K562 (cell line): Measurements from ENCODE around the gene EMD. TPM values are rescaled to one million over a fixed set of nuclear protein-coding genes. Genes with fewer than 3 reads are reported as not detected.
A peak's percentile ranks its signal among the peaks of the same experiment; 100 is the strongest.

ENCODE experiments used
- ATF7 ChIP-seq: fragments of 450-650 bp; IDR thresholded peaks from 2 replicates; pipeline ENCODE4 v1.7.1; 2014; ENCODE audit warnings: mild to moderate bottlenecking, moderate library complexity
- CREB1 ChIP-seq, 2 experiments: sonication (generic) in 1 of 2; formaldehyde crosslinking in 1 of 2; IDR thresholded peaks; 2 replicates each; pipeline versions ENCODE4 v1.6.1 to v1.8.0; 2012 to 2022; ENCODE audit warnings: inconsistent platforms in 1 of 2, mild to moderate bottlenecking in 1 of 2, missing genetic modification reagents in 1 of 2, moderate library complexity in 1 of 2
- FOXA1 ChIP-seq: fragments of 450-650 bp; IDR thresholded peaks from 2 replicates; pipeline ENCODE4 v1.6.1; 2016; ENCODE audit warnings: mild to moderate bottlenecking, borderline replicate concordance
- FOXP4 ChIP-seq: sonication (generic); formaldehyde crosslinking; IDR thresholded peaks from 2 replicates; pipeline ENCODE4 v1.8.0; 2022; ENCODE audit warnings: mild to moderate bottlenecking, missing genetic modification reagents, borderline replicate concordance
- MYNN ChIP-seq, 2 experiments: sonication (generic); formaldehyde crosslinking in 1 of 2; IDR thresholded peaks; 2 replicates each; pipeline versions ENCODE4 v1.5.0 to v1.6.1; 2016 to 2020; ENCODE audit warnings: antibody characterized with exemption in 1 of 2, missing genetic modification reagents in 1 of 2
- NFRKB ChIP-seq: fragments of 450-650 bp; IDR thresholded peaks from 2 replicates; pipeline ENCODE4 v1.6.1; 2016; ENCODE audit warnings: low read depth
- PHTF2 ChIP-seq: fragments of 250-450 bp; sonication (Bioruptor Pico); IDR thresholded peaks from 2 replicates; pipeline ENCODE4 v1.5.0; 2021; ENCODE audit warnings: mild to moderate bottlenecking
- POLR3A ChIP-seq: IDR thresholded peaks from 2 replicates; pipeline ENCODE4 v1.6.1; 2011; ENCODE audit warnings: borderline replicate concordance, mild to moderate bottlenecking, moderate library complexity; ENCODE audit not compliant: insufficient read length, insufficient read depth; ENCODE audit errors: extremely low read depth
- PRMT5 ChIP-seq: sonication (generic); formaldehyde crosslinking; IDR thresholded peaks from 2 replicates; pipeline ENCODE4 v1.5.0; 2020; ENCODE audit warnings: missing genetic modification reagents
- RFX7 ChIP-seq: fragments of 250-450 bp; sonication (Bioruptor Pico); IDR thresholded peaks from 2 replicates; pipeline ENCODE4 v1.5.1; 2021; ENCODE audit warnings: mild to moderate bottlenecking
- TCF3 ChIP-seq: sonication (generic); formaldehyde crosslinking; IDR thresholded peaks from 2 replicates; pipeline ENCODE4 v1.4.0; 2020; ENCODE audit warnings: mild to moderate bottlenecking, missing genetic modification reagents
- ZKSCAN3 ChIP-seq: fragments of 250-450 bp; sonication (Bioruptor Pico); IDR thresholded peaks from 2 replicates; pipeline ENCODE4 v1.4.0; 2020
- ZNF408 ChIP-seq: fragments of 250-450 bp; sonication (Bioruptor Pico); IDR thresholded peaks from 2 replicates; pipeline ENCODE4 v1.4.0; 2020; ENCODE audit warnings: low read depth, mild to moderate bottlenecking, moderate library complexity
- ZNF57 ChIP-seq: fragments of 450-650 bp; formaldehyde crosslinking; IDR thresholded peaks from 2 replicates; pipeline ENCODE4 v1.4.0; 2020; ENCODE audit warnings: mild to moderate bottlenecking, moderate library complexity
- ZNF79 ChIP-seq: fragments of 250-450 bp; sonication (Bioruptor Pico); IDR thresholded peaks from 2 replicates; pipeline ENCODE4 v1.4.0; 2020; ENCODE audit warnings: low read depth, mild to moderate bottlenecking, moderate library complexity
- polyA plus RNA-seq, 8 experiments: library from polyadenylated mRNA; depleted of rRNA in 4 of 8; stranded (reverse) in 5 of 8; unstranded in 3 of 8; fragments of >200 nt; fragmentation: Nextera tagmentation in 2 of 8; fragmentation: Illumina TruSeq in 1 of 8; extraction: Ambion mirVana in 2 of 8; extraction: Trizol in 1 of 8; gene quantifications; 2 replicates each; pipeline versions ENCODE4 v1.2.1 to v1.2.3, GENCODE V29; 2011 to 2014; ENCODE audit warnings: inconsistent platforms in 1 of 8, missing spikeins in 1 of 8
- total RNA-seq, 7 experiments: library from RNA; depleted of rRNA in 6 of 7; stranded (reverse); fragments of >200 nt in 6 of 7; fragmentation: Illumina TruSeq in 2 of 7; extraction: Trizol in 2 of 7; gene quantifications; 2 replicates each; pipeline versions ENCODE4 v1.2.1 to v1.2.3, GENCODE V29; 2011 to 2021; ENCODE audit warnings: low replicate concordance in 1 of 7
- TF ChIP-seq, protein P1 (sequence below), 2 experiments: fragments of 450-650 bp; IDR thresholded peaks; 2 replicates each; pipeline ENCODE4 v1.6.1; 2018; ENCODE audit warnings: mild to moderate bottlenecking in 2 of 2, low read depth in 1 of 2; ENCODE audit not compliant: partially characterized antibody in 2 of 2
- TF ChIP-seq, protein P2 (sequence below): sonication (generic); formaldehyde crosslinking; IDR thresholded peaks from 2 replicates; pipeline ENCODE4 v1.8.1; 2023; ENCODE audit warnings: mild to moderate bottlenecking, missing genetic modification reagents
- TF ChIP-seq, protein P3 (sequence below): fragments of 450-650 bp; IDR thresholded peaks from 2 replicates; pipeline ENCODE4 v1.6.1; 2016; ENCODE audit warnings: mild to moderate bottlenecking

Gene EMD
- total and polyA plus RNA-seq, 9 of the 15 experiments (the other 6 are each of a cell fraction or from before 2014, with no cell fraction given): 2.3 to 206 (median 61.9) TPM

DNA sequence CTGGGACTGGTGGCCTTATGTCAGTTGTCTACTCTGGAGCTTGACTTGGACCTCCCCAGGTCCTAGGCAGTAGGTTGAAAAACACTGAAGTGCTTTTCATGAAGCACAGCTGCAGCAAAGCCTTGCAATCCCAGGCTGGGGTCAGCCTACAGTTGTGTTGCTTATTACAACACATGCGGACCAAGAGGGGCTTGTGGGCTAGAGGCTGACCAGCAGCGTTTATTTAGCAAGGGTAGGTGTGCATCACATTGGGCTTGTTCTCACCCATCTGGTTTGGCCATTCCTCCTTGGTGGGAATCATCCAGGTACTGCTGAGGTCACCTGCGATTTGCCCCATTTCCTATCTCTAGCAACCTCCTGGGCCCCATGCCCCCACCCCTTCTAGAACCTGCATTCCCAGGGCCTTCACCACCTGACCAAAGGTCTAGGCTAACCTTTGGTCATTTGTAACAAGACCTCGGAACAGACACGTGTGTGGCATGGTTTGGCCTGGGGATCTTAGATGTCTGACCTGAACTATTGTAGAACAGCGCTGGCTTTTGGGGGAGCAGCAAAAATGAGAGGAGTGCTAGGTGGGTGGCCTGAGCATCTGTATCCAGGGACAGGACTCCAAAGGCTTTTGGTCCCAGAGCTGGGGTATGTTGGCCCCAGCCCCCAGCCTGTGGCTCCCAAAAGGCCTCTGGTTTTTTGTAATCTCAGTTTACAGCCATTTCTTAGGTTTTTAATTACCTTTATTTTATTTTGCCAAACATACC, 22.1 kb downstream of the EMD start (continued):
- TF ChIP-seq, protein P1, sequence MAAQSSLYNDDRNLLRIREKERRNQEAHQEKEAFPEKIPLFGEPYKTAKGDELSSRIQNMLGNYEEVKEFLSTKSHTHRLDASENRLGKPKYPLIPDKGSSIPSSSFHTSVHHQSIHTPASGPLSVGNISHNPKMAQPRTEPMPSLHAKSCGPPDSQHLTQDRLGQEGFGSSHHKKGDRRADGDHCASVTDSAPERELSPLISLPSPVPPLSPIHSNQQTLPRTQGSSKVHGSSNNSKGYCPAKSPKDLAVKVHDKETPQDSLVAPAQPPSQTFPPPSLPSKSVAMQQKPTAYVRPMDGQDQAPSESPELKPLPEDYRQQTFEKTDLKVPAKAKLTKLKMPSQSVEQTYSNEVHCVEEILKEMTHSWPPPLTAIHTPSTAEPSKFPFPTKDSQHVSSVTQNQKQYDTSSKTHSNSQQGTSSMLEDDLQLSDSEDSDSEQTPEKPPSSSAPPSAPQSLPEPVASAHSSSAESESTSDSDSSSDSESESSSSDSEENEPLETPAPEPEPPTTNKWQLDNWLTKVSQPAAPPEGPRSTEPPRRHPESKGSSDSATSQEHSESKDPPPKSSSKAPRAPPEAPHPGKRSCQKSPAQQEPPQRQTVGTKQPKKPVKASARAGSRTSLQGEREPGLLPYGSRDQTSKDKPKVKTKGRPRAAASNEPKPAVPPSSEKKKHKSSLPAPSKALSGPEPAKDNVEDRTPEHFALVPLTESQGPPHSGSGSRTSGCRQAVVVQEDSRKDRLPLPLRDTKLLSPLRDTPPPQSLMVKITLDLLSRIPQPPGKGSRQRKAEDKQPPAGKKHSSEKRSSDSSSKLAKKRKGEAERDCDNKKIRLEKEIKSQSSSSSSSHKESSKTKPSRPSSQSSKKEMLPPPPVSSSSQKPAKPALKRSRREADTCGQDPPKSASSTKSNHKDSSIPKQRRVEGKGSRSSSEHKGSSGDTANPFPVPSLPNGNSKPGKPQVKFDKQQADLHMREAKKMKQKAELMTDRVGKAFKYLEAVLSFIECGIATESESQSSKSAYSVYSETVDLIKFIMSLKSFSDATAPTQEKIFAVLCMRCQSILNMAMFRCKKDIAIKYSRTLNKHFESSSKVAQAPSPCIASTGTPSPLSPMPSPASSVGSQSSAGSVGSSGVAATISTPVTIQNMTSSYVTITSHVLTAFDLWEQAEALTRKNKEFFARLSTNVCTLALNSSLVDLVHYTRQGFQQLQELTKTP (IDR thresholded peaks at IDR 0.05; ENCODE audit: low read depth in 1 of 2, partially characterized antibody in 2 of 2): no peak
- peak; percentile 44; the same call in 1 of the 2 replicates for TF ChIP-seq RFX7 (CRISPR knock-in tag)
- no peak for TF ChIP-seq ZNF408
- TF ChIP-seq FOXP4 (CRISPR knock-in tag): no peak
- peak; percentile 44 for TF ChIP-seq CREB1 (IDR thresholded peaks at IDR 0.05)
- no peak for TF ChIP-seq CREB1 (CRISPR knock-in tag; IDR thresholded peaks at IDR 0.05)
- TF ChIP-seq, protein P2, sequence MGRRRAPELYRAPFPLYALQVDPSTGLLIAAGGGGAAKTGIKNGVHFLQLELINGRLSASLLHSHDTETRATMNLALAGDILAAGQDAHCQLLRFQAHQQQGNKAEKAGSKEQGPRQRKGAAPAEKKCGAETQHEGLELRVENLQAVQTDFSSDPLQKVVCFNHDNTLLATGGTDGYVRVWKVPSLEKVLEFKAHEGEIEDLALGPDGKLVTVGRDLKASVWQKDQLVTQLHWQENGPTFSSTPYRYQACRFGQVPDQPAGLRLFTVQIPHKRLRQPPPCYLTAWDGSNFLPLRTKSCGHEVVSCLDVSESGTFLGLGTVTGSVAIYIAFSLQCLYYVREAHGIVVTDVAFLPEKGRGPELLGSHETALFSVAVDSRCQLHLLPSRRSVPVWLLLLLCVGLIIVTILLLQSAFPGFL (CRISPR knock-in tag): no peak
- TF ChIP-seq, protein P3, sequence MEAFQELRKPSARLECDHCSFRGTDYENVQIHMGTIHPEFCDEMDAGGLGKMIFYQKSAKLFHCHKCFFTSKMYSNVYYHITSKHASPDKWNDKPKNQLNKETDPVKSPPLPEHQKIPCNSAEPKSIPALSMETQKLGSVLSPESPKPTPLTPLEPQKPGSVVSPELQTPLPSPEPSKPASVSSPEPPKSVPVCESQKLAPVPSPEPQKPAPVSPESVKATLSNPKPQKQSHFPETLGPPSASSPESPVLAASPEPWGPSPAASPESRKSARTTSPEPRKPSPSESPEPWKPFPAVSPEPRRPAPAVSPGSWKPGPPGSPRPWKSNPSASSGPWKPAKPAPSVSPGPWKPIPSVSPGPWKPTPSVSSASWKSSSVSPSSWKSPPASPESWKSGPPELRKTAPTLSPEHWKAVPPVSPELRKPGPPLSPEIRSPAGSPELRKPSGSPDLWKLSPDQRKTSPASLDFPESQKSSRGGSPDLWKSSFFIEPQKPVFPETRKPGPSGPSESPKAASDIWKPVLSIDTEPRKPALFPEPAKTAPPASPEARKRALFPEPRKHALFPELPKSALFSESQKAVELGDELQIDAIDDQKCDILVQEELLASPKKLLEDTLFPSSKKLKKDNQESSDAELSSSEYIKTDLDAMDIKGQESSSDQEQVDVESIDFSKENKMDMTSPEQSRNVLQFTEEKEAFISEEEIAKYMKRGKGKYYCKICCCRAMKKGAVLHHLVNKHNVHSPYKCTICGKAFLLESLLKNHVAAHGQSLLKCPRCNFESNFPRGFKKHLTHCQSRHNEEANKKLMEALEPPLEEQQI: no peak
- no peak for TF ChIP-seq NFRKB
- TF ChIP-seq PRMT5 (CRISPR knock-in tag): no peak
- TF ChIP-seq POLR3A: no peak
- TF ChIP-seq ATF7: no peak
- TF ChIP-seq ZNF57 (CRISPR knock-in tag): 0 out of 2 replicates have a peak, but pooled peaks have one; percentile 43
- no peak; the same call in 1 of the 2 replicates for TF ChIP-seq PHTF2 (CRISPR knock-in tag)
- peak; percentile 90 for TF ChIP-seq MYNN (IDR thresholded peaks at IDR 0.05)
- no peak for TF ChIP-seq MYNN (CRISPR knock-in tag; IDR thresholded peaks at IDR 0.05)
- TF ChIP-seq TCF3: no peak; the same call in 1 of the 2 replicates
- TF ChIP-seq FOXA1: no peak
- no peak for TF ChIP-seq ZKSCAN3 (CRISPR knock-in tag)
- no peak for TF ChIP-seq ZNF79 (CRISPR knock-in tag)
